K562 (cell line): ENCODE data around the gene NFKB2. TPM values are rescaled to one million over a fixed set of nuclear protein-coding genes. Genes with fewer than 3 reads are reported as not detected.

ENCODE experiments used
- ATF6 ChIP-seq: sonication (generic); formaldehyde crosslinking; IDR thresholded peaks from 2 replicates; pipeline ENCODE4 v1.4.0; 2020; ENCODE audit warnings: mild to moderate bottlenecking, missing genetic modification reagents
- CEBPZ ChIP-seq: fragments of 150-350 bp; IDR thresholded peaks from 2 replicates; pipeline ENCODE4 v1.6.1; 2014; ENCODE audit warnings: low read depth, mild to moderate bottlenecking, low read length, borderline replicate concordance
- E2F8 ChIP-seq: fragments of 450-650 bp; IDR thresholded peaks from 2 replicates; pipeline ENCODE4 v1.7.1; 2018; ENCODE audit warnings: mild to moderate bottlenecking, low read depth; ENCODE audit not compliant: partially characterized antibody
- EWSR1 ChIP-seq: fragments of 450-650 bp; IDR thresholded peaks from 2 replicates; pipeline ENCODE4 v1.6.1; 2018; ENCODE audit warnings: borderline replicate concordance, mild to moderate bottlenecking, low read depth, moderate library complexity; ENCODE audit not compliant: partially characterized antibody
- FOXM1 ChIP-seq, 2 experiments: fragments of 450-650 bp in 1 of 2; sonication (generic) in 1 of 2; formaldehyde crosslinking in 1 of 2; IDR thresholded peaks; 2 replicates each; pipeline versions ENCODE4 v1.6.1 to v1.9.0; 2017 to 2022; ENCODE audit warnings: low read depth in 2 of 2, mild to moderate bottlenecking in 2 of 2, missing genetic modification reagents in 1 of 2, moderate library complexity in 1 of 2
- GATA2 ChIP-seq: sonication (generic); formaldehyde crosslinking; IDR thresholded peaks from 2 replicates; pipeline ENCODE4 v1.4.0; 2020; ENCODE audit warnings: mild to moderate bottlenecking, missing genetic modification reagents
- KDM4B ChIP-seq, 2 experiments: fragments of 450-650 bp in 1 of 2; sonication (generic) in 1 of 2; IDR thresholded peaks; 2 replicates each; pipeline ENCODE4 v1.6.1; 2016 to 2017; ENCODE audit warnings: borderline replicate concordance in 2 of 2, antibody characterized with exemption in 1 of 2, low read depth in 1 of 2, mild to moderate bottlenecking in 1 of 2
- LCOR ChIP-seq: sonication (generic); formaldehyde crosslinking; IDR thresholded peaks from 2 replicates; pipeline ENCODE4 v1.8.0; 2022; ENCODE audit warnings: mild to moderate bottlenecking, missing genetic modification reagents
- PHF21A ChIP-seq: fragments of 450-650 bp; IDR thresholded peaks from 2 replicates; pipeline ENCODE4 v1.6.1; 2017; ENCODE audit warnings: low read depth, borderline replicate concordance
- RBFOX2 ChIP-seq: fragments of 200-400 bp; formaldehyde crosslinking; IDR thresholded peaks from 2 replicates; pipeline ENCODE4 v1.6.1; 2017; ENCODE audit warnings: low read depth, mild to moderate bottlenecking, low read length, moderate library complexity
- SIRT6 ChIP-seq: IDR thresholded peaks from one replicate; pipeline ENCODE4 v1.6.1; 2012; ENCODE audit warnings: low read depth, mild to moderate bottlenecking, control low read depth, inconsistent platforms, low read length, moderate library complexity
- SMARCE1 ChIP-seq: fragments of 450-650 bp; IDR thresholded peaks from 2 replicates; pipeline ENCODE4 v1.7.1; 2016; ENCODE audit warnings: mild to moderate bottlenecking
- TFE3 ChIP-seq: fragments of 450-650 bp; formaldehyde crosslinking; IDR thresholded peaks from 2 replicates; pipeline ENCODE4 v1.4.0; 2020; ENCODE audit warnings: mild to moderate bottlenecking, mixed read lengths
- ZNF511 ChIP-seq: sonication (generic); formaldehyde crosslinking; IDR thresholded peaks from 2 replicates; pipeline ENCODE4 v1.8.0; 2022; ENCODE audit warnings: mild to moderate bottlenecking, missing genetic modification reagents
- polyA plus RNA-seq, 8 experiments: library from polyadenylated mRNA; depleted of rRNA in 4 of 8; stranded (reverse) in 5 of 8; unstranded in 3 of 8; fragments of >200 nt; fragmentation: Nextera tagmentation in 2 of 8; fragmentation: Illumina TruSeq in 1 of 8; extraction: Ambion mirVana in 2 of 8; extraction: Trizol in 1 of 8; gene quantifications; 2 replicates each; pipeline versions ENCODE4 v1.2.1 to v1.2.3, GENCODE V29; 2011 to 2014; ENCODE audit warnings: inconsistent platforms in 1 of 8, missing spikeins in 1 of 8
- total RNA-seq, 7 experiments: library from RNA; depleted of rRNA in 6 of 7; stranded (reverse); fragments of >200 nt in 6 of 7; fragmentation: Illumina TruSeq in 2 of 7; extraction: Trizol in 2 of 7; gene quantifications; 2 replicates each; pipeline versions ENCODE4 v1.2.1 to v1.2.3, GENCODE V29; 2011 to 2021; ENCODE audit warnings: low replicate concordance in 1 of 7

The NFKB2 gene
- total and polyA plus RNA-seq, 9 of the 15 experiments (the other 6 are each of a cell fraction or from before 2014, with no cell fraction given): 0.07 to 20.3 (median 7.9) TPM

- TF ChIP-seq SIRT6: no peak
- peak; percentile 56 for TF ChIP-seq E2F8
- no peak for TF ChIP-seq FOXM1 (IDR thresholded peaks at IDR 0.05; ENCODE audit: low read depth)
- peak; percentile 69; the same call in 1 of the 2 replicates for TF ChIP-seq FOXM1 (CRISPR knock-in tag; IDR thresholded peaks at IDR 0.05; ENCODE audit: low read depth)
- TF ChIP-seq KDM4B (IDR thresholded peaks at IDR 0.05; ENCODE audit: borderline replicate concordance in 2 of 2, low read depth in 1 of 2): no peak
- TF ChIP-seq SMARCE1: no peak
- TF ChIP-seq LCOR (CRISPR knock-in tag): no peak
- TF ChIP-seq PHF21A: no peak
- TF ChIP-seq TFE3: no peak
- TF ChIP-seq ZNF511 (CRISPR knock-in tag): no peak
- no peak for TF ChIP-seq ATF6
- TF ChIP-seq CEBPZ: no peak
- TF ChIP-seq RBFOX2: peak; percentile 77
- no peak for TF ChIP-seq EWSR1
- TF ChIP-seq GATA2 (CRISPR knock-in tag): no peak
Observed at GRCh38 chr10:102399217-102400021, 3.9 kb downstream of the NFKB2 start (continued).
